ENCODE measurements around the gene RPUSD1. TPM values are rescaled to one million over a fixed set of nuclear protein-coding genes. Genes with fewer than 3 reads are reported as not detected.
A peak's percentile ranks its signal among the peaks of the same experiment; 100 is the strongest.

RPUSD1 gene
- total and polyA plus RNA-seq, 2 donors (not counting 1 experiment from before 2014, with no cell fraction given): 8.2 to 16.2 TPM

GRCh38 chr16:828891-829290 lies 40.7 kb upstream of the RPUSD1 start:
- Histone ChIP-seq H3K4me2 (ENCODE audit: extremely low read depth, insufficient read depth, low read length) (no peak overlapping the region), H3K36me3 (ENCODE audit: control insufficient read depth, insufficient read depth, low read length) (no peaks in the 10 kb centered on the region), H4K20me1 (ENCODE audit: control insufficient read depth, extremely low read depth, insufficient read depth, low read length) (no peaks in the 10 kb centered on the region), H3K27ac (ENCODE audit: insufficient read depth, low read length) (no peak overlapping the region), H3K4me1 (ENCODE audit: control insufficient read depth, extremely low read depth, insufficient read depth, low read length) (no peaks in the 10 kb centered on the region), H3K27me3 (ENCODE audit: control insufficient read depth, insufficient read depth, low read length) (no peaks in the 10 kb centered on the region), H2AFZ (ENCODE audit: low read length) (no peak overlapping the region), H3K9ac (ENCODE audit: insufficient read depth, low read length) (no peak overlapping the region), H3K79me2 (ENCODE audit: control insufficient read depth, insufficient read depth, low read length) (no peaks in the 10 kb centered on the region), H3K4me3 (replicated peaks in 1 of 4; ENCODE audit: control extremely low read depth in 1 of 4, insufficient read depth in 1 of 4, low read depth in 3 of 4, low read length in 4 of 4) (no peak overlapping the region), H3K9me3 (ENCODE audit: control insufficient read depth, insufficient read depth, low read depth, low read length) (no peaks in the 10 kb centered on the region)
- DNase-seq (ENCODE audit: low read depth in 2 of 2): no peak
- TF ChIP-seq EZH2 (IDR thresholded peaks at IDR 0.05; ENCODE audit: low read length, missing control alignments) (no peak), CTCF (conservative IDR thresholded peaks at IDR 0.05 in 1 of 2, IDR thresholded peaks at IDR 0.05 in 1 of 2; ENCODE audit: low read depth in 1 of 2, low read length in 2 of 2) (no peak)

GRCh38 chr16:827513-827912 lies 39.3 kb upstream of the RPUSD1 start:
- no peaks in the 10 kb centered on the region for H3K4me1 ChIP-seq (ENCODE audit: control insufficient read depth, extremely low read depth, insufficient read depth, low read length)
- TF ChIP-seq CTCF (conservative IDR thresholded peaks at IDR 0.05 in 1 of 2, IDR thresholded peaks at IDR 0.05 in 1 of 2; ENCODE audit: low read depth in 1 of 2, low read length in 2 of 2) (no peak), EZH2 (IDR thresholded peaks at IDR 0.05; ENCODE audit: low read length, missing control alignments) (no peak)
- DNase-seq (ENCODE audit: low read depth in 2 of 2): no peak
- no peak overlapping the region for H3K4me3 ChIP-seq (replicated peaks in 1 of 4; ENCODE audit: control extremely low read depth in 1 of 4, insufficient read depth in 1 of 4, low read depth in 3 of 4, low read length in 4 of 4)
- no peaks in the 10 kb centered on the region for H3K79me2 ChIP-seq (ENCODE audit: control insufficient read depth, insufficient read depth, low read length)
- no peak overlapping the region for H3K4me2 ChIP-seq (ENCODE audit: extremely low read depth, insufficient read depth, low read length)
- no peak overlapping the region for H2AFZ ChIP-seq (ENCODE audit: low read length)
- H3K9ac ChIP-seq (ENCODE audit: insufficient read depth, low read length): no peak overlapping the region
- no peaks in the 10 kb centered on the region for H3K9me3 ChIP-seq (ENCODE audit: control insufficient read depth, insufficient read depth, low read depth, low read length)
- no peak overlapping the region for H3K27ac ChIP-seq (ENCODE audit: insufficient read depth, low read length)
- H3K27me3 ChIP-seq (ENCODE audit: control insufficient read depth, insufficient read depth, low read length): no peaks in the 10 kb centered on the region
- H3K36me3 ChIP-seq (ENCODE audit: control insufficient read depth, insufficient read depth, low read length): no peaks in the 10 kb centered on the region
- H4K20me1 ChIP-seq (ENCODE audit: control insufficient read depth, extremely low read depth, insufficient read depth, low read length): no peaks in the 10 kb centered on the region

GRCh38 chr16:825341-826061 lies 37.3 kb upstream of the RPUSD1 start:
- no peak overlapping the region for H3K27ac ChIP-seq (ENCODE audit: insufficient read depth, low read length)
- no peaks in the 10 kb centered on the region for H3K79me2 ChIP-seq (ENCODE audit: control insufficient read depth, insufficient read depth, low read length)
- no peak overlapping the region for H3K9ac ChIP-seq (ENCODE audit: insufficient read depth, low read length)
- no peaks in the 10 kb centered on the region for H3K4me1 ChIP-seq (ENCODE audit: control insufficient read depth, extremely low read depth, insufficient read depth, low read length)
- TF ChIP-seq CTCF (conservative IDR thresholded peaks at IDR 0.05 in 1 of 2, IDR thresholded peaks at IDR 0.05 in 1 of 2; ENCODE audit: low read depth in 1 of 2, low read length in 2 of 2) (no peak), EZH2 (IDR thresholded peaks at IDR 0.05; ENCODE audit: low read length, missing control alignments) (peak; percentile 40)
- H3K4me3 ChIP-seq (replicated peaks in 1 of 4; ENCODE audit: control extremely low read depth in 1 of 4, insufficient read depth in 1 of 4, low read depth in 3 of 4, low read length in 4 of 4): peak overlapping the region in 1 of 4 experiments; percentile 29
- H3K36me3 ChIP-seq (ENCODE audit: control insufficient read depth, insufficient read depth, low read length): no peaks in the 10 kb centered on the region
- H3K9me3 ChIP-seq (ENCODE audit: control insufficient read depth, insufficient read depth, low read depth, low read length): no peaks in the 10 kb centered on the region
- H3K27me3 ChIP-seq (ENCODE audit: control insufficient read depth, insufficient read depth, low read length): no peaks in the 10 kb centered on the region
- peak overlapping the region; percentile 17 for H2AFZ ChIP-seq (ENCODE audit: low read length)
- H4K20me1 ChIP-seq (ENCODE audit: control insufficient read depth, extremely low read depth, insufficient read depth, low read length): no peaks in the 10 kb centered on the region
- DNase-seq (ENCODE audit: low read depth in 2 of 2): peak in 1 of 2 donors; percentile 34
- peak overlapping the region; percentile 61 for H3K4me2 ChIP-seq (ENCODE audit: extremely low read depth, insufficient read depth, low read length)

Measured in fibroblast of lung (primary cell).